Thoracic aorta (tissue), 2 donors: ENCODE results near the gene GLRX5. TPM values are rescaled to one million over a fixed set of nuclear protein-coding genes. Genes with fewer than 3 reads are reported as not detected.

Experiments
- ATAC-seq: fragments of 150-250 bp; one replicate; pipeline ENCODE4 v1.8.0; 2017; ENCODE audit warnings: low read depth; ENCODE audit not compliant: insufficient number of reproducible peaks, low FRiP score
- DNase-seq: peaks from one replicate; pipeline ENCODE4 v3.0.0-alpha.2; 2020; ENCODE audit warnings: low spot score
- H3K27ac ChIP-seq, 2 donors: fragments of 200-600 bp; sonication (generic); 1 replicate in 1 of 2; 2 replicates in 1 of 2; pipeline ENCODE4 v1.5.1; 2016; ENCODE audit warnings: mild to moderate bottlenecking in 2 of 2, moderate library complexity in 2 of 2
- H3K27me3 ChIP-seq: fragments of 200-600 bp; sonication (generic); replicated peaks from 2 replicates; pipeline ENCODE4 v1.6.0; 2016; ENCODE audit warnings: mild to moderate bottlenecking; ENCODE audit not compliant: insufficient read depth
- H3K36me3 ChIP-seq: fragments of 200-600 bp; sonication (generic); one replicate; pipeline ENCODE4 v1.5.1; 2016
- H3K4me1 ChIP-seq, 2 donors: fragments of 200-600 bp; sonication (generic); 1 replicate in 1 of 2; 2 replicates in 1 of 2; pipeline versions ENCODE4 v1.5.1 to v1.6.0; 2016; ENCODE audit warnings: low read depth in 2 of 2, mild to moderate bottlenecking in 1 of 2; ENCODE audit not compliant: control insufficient read depth in 1 of 2
- H3K4me3 ChIP-seq: fragments of 200-600 bp; sonication (generic); 2 replicates; pipeline ENCODE4 v1.5.1; 2016; ENCODE audit warnings: mild to moderate bottlenecking
- H3K9me3 ChIP-seq: fragments of 200-600 bp; sonication (generic); 2 replicates; pipeline ENCODE4 v1.5.1; 2016
- CTCF ChIP-seq: fragments of 200-600 bp; sonication (generic); IDR thresholded peaks from one replicate; pipeline ENCODE4 v1.5.1; 2019; ENCODE audit warnings: antibody characterized with exemption
- total RNA-seq, 2 donors: library from RNA; depleted of rRNA; stranded (reverse); fragments of >200 nt; gene quantifications; one replicate each; pipeline versions ENCODE4 v1.1.0 to v1.2.3, GENCODE V29; 2016

The GLRX5 gene
- total RNA-seq, 2 donors from 2014 or later: 19.6 to 22.9 TPM

DNA sequence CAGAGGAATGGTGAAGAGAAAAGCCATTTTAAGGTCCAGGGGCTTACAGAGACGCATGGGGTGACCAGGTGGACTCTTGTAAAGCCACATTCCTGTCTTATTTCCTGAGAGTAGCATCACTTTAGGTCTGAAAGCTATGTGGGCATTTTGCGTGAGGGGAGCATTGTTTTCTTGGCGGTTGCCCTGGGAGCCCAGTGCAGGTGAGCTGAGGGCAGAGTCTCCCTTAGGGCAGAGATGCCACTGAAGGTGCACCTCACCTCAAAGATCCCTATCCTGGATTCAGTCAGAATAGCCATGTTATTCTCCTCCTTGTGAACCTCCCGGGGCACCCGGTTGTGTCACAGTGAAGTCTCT lies 12.4 kb downstream of the GLRX5 start:
- Histone ChIP-seq H3K9me3 (no peaks in the 10 kb centered on the region), H3K27ac (no peak overlapping the region), H3K36me3 (peaks cover 4% of the 10 kb centered on the region), H3K4me3 (no peak overlapping the region), H3K4me1 (peaks cover 9 to 14% of the 10 kb centered on the region in 2 donors), H3K27me3 (no peaks in the 10 kb centered on the region)
- ATAC-seq (no peak), DNase-seq (no peak)
- no peak for TF ChIP-seq CTCF

GRCh38 chr14:95547626-95548327 lies 12.9 kb downstream of the GLRX5 start:
- no peak for TF ChIP-seq CTCF
- Histone ChIP-seq H3K4me3 (no peak overlapping the region), H3K36me3 (peaks cover 4% of the 10 kb centered on the region), H3K4me1 (peaks cover 9 to 14% of the 10 kb centered on the region in 2 donors), H3K27ac (no peak overlapping the region), H3K9me3 (no peaks in the 10 kb centered on the region), H3K27me3 (no peaks in the 10 kb centered on the region)
- DNase-seq (no peak), ATAC-seq (peak; percentile 58)

DNA sequence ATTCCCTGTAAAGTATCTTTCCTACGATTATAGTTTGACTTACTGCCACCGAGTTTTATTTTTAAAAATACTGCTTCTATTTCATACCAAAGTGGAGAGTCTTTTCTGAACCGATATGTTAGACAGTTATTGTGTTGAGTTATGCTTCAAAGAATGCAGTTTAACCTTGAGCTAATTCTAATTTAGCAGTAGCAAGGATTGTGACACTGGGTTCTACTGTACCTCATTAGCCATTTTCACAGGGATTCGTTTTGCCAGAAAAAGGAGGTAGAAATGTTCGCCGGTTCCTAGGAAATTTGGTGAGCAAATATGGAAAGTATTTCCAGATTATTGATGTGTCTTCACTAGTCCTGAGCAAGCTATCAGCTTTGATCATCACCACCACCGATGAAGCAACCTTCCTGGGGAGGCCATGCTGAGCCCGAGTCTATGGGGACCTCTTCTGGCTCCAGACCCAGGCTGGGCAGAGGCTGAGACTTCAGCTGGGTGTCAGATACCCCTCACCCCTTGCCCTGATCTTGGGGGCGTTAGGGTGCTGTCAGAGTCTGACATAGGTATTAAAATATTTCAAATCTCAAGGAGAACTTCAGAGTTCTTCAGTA lies 13.6 kb downstream of the GLRX5 start:
- H3K27me3 ChIP-seq: no peaks in the 10 kb centered on the region
- H3K36me3 ChIP-seq: peaks cover 4% of the 10 kb centered on the region
- no peak for TF ChIP-seq CTCF
- no peak overlapping the region for H3K27ac ChIP-seq
- peaks cover 9 to 14% of the 10 kb centered on the region in 2 donors for H3K4me1 ChIP-seq
- H3K9me3 ChIP-seq: no peaks in the 10 kb centered on the region
- H3K4me3 ChIP-seq: no peak overlapping the region
- ATAC-seq (no peak), DNase-seq (no peak)

- ATAC-seq (no peak), DNase-seq (no peak)
- H3K4me1 ChIP-seq: peaks cover 9 to 14% of the 10 kb centered on the region in 2 donors
- H3K27ac ChIP-seq: no peak overlapping the region
- no peaks in the 10 kb centered on the region for H3K27me3 ChIP-seq
- no peak for TF ChIP-seq CTCF
- no peaks in the 10 kb centered on the region for H3K9me3 ChIP-seq
- no peak overlapping the region for H3K4me3 ChIP-seq
- no peaks in the 10 kb centered on the region for H3K36me3 ChIP-seq
Measured at GRCh38 chr14:95549656-95550585, 15.1 kb downstream of the GLRX5 start.

DNA sequence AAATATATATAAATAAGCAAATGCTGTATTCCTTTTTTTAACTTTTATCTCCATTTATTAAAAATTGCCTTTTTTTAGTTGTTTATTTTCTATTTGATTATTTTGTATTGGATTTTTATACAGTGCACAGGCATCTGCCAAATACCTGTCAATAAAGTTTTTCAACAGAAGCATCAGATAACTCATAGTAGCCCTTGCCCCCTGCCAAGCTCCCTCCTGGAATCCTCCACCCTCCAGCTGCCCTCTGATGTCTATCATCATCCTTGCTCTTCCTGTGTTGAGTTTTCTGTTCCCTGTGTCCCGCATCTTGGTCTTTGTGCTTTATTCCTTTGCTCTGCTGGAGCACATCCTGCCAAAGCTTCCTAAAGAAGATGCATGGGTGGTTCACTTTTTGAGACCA lies 16.6 kb downstream of the GLRX5 start:
- Histone ChIP-seq H3K36me3 (no peaks in the 10 kb centered on the region), H3K9me3 (no peaks in the 10 kb centered on the region), H3K27me3 (no peaks in the 10 kb centered on the region), H3K4me1 (peaks cover 9 to 14% of the 10 kb centered on the region in 2 donors), H3K27ac (no peak overlapping the region), H3K4me3 (no peak overlapping the region)
- no peak for ATAC-seq
- TF ChIP-seq CTCF: no peak
- no peak for DNase-seq
